Measurements from ENCODE around the gene RAMP3.

The RAMP3 gene

DNA sequence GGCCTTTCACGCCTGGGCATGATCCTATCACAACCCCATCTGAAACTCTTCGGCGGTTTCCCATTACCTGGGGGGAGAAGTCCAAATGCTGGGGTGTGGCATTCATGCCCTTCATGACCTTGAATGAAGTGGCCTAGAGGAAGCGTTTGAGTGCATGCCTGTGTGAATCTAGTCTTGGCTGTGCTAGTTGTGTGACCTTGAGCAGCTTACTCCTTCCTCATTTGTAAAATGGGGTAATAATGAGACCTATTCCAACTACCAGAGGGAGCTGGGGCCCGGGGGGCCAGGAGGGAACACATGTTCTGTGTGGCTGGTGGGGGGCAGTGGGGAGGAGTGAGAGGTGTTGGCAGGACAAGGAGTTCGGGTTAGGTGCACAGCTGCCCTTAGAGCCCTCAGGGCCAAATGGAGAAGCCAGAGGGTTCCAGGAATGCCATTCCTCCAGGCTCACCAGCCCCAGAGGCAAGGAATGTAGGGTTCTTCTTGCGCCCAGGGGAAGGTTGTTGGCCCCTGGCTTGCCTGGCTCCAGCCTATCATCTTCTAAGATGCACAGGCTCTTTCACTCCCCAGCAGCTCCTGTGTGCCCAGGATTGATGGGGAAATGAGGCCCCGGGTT lies 24.8 kb upstream of the RAMP3 start:
- TF ChIP-seq, protein P1, sequence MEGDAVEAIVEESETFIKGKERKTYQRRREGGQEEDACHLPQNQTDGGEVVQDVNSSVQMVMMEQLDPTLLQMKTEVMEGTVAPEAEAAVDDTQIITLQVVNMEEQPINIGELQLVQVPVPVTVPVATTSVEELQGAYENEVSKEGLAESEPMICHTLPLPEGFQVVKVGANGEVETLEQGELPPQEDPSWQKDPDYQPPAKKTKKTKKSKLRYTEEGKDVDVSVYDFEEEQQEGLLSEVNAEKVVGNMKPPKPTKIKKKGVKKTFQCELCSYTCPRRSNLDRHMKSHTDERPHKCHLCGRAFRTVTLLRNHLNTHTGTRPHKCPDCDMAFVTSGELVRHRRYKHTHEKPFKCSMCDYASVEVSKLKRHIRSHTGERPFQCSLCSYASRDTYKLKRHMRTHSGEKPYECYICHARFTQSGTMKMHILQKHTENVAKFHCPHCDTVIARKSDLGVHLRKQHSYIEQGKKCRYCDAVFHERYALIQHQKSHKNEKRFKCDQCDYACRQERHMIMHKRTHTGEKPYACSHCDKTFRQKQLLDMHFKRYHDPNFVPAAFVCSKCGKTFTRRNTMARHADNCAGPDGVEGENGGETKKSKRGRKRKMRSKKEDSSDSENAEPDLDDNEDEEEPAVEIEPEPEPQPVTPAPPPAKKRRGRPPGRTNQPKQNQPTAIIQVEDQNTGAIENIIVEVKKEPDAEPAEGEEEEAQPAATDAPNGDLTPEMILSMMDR (IDR thresholded peaks at IDR 0.05; ENCODE audit: low read depth, low read length), result no peak
- DNase-seq (ENCODE audit: extremely low read depth, low read depth), result no peak

DNA sequence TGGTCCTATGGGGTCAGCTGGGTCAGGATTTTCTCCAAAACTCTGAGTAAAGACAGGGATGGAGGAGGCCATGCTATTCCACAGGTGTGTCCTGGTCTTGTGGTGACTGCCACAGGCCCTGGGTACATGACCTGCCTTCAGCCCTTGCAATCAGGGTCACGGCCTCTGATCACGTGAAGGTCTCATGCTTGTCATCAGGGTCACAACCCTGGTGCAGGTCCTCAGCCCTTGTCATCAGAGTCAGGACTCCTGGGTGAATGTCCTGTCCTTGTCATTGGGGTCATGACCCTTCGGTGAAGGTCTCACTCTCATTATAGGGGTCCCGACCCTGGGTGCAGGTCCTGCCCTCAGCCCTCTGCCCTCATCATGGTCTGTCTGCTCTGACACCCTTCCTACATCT lies 24.2 kb upstream of the RAMP3 start:
- DNase-seq (ENCODE audit: extremely low read depth, low read depth), result no peak
- TF ChIP-seq, protein P1 (IDR thresholded peaks at IDR 0.05; ENCODE audit: low read depth, low read length), result no peak

DNA sequence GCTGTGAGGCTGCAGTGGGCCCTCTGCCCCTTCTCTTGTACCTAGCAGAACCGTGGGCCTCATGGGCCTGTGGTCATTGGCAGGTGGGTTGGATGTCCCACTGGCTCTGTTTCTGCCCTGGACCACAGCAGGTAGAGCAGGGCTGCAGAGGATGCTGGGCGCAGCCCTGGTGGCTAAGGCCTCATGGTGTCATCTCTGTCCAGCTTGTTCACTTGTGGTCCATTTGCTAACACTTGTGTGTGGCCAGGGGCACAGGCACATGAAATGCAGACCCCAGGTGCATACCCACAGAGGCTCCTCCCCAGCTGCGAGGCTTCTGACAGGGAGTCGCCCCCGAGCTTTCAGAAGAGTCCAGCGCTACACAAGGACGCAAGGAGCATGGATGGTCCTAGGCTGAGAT lies 23.7 kb upstream of the RAMP3 start:
- no peak for DNase-seq (ENCODE audit: extremely low read depth, low read depth)
- TF ChIP-seq, protein P1 (IDR thresholded peaks at IDR 0.05; ENCODE audit: low read depth, low read length), result no peak

DNA sequence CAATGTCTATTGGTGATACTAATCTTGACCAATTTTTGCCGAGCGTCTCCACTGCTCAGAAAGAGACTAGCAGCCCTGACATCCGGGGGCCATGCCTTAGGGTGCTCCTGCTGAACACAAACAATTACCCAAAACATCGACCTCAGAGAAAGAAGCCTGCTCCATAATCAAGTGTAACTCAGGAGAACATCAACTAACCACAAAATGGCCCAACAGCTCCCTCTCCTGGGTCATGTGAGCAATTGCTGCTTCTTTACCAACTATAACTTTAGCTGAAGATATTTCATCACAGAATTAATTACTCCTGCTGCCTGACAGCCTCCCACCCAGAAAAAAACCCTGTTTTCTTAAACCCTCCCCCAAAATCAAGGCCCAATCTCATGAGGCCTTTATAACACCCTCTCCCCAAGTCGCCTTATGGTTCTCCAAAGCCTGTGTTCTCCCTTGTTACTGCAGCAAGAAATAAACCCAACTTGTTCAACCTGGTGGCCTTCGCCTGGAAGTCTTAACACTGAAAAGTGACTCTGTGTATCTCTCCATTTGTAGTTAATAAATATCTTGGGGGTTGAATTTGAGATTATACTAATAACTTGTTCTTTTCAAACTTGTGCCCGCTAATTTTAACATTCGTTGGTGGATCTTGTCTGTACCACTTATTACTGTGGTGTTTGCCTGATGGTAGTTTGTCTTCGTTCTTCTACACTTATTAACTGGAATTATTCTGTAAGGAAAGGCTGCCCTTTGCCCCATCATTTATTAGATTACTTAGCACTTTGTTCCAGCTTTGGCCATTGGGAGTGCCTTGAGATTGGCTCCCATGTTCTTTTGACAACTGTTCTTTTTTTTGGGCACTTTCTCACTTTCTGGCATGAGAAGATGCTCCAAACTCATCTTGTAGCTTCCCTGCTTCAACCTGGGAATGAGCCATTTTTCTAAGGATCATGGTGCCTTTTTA lies 21.2 kb upstream of the RAMP3 start:
- peak; percentile 45 for DNase-seq (ENCODE audit: extremely low read depth, low read depth)
- TF ChIP-seq, protein P1 (IDR thresholded peaks at IDR 0.05; ENCODE audit: low read depth, low read length), result peak; percentile 87

DNA sequence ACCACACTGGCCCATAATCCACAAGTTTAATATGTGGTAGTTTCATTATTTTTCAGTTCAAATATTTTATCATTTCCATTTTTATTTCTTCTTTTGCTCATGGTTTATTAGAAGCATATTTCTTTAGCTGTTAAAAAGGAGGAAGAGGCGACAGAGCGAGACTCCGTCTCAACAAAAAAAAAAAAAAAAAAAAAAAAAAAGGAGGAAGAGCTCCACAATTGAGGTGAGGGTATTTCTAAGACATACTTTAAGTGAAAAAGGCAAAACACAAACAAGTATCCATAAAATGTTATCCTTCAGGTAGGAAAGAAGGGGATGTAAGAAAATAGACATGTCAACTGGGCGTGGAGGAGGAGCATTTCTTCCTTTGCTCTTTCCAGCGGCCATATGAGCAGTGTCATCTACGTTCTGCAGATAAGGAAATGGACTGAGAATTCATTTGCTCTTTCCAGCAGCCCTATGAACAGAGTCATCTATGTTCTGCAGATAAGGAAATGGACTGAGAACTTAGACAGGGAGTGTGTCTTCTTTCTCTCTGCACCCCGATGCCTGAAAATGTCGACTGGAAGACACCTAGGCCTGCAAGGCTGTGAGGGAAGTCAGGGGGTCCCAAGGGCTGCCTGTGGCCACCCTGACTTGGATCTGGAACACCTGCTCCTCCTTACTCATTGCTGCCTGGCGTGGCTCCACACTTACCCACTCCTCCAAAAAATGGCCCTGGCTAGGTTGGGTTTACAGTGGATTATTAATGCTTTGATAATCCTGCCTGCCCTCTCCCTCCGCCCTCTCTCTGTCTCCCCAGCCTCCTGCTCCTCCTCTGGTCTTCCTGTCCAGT lies 18.9 kb upstream of the RAMP3 start:
- TF ChIP-seq, protein P1 (IDR thresholded peaks at IDR 0.05; ENCODE audit: low read depth, low read length), result no peak
- DNase-seq (ENCODE audit: extremely low read depth, low read depth), result no peak

DNA sequence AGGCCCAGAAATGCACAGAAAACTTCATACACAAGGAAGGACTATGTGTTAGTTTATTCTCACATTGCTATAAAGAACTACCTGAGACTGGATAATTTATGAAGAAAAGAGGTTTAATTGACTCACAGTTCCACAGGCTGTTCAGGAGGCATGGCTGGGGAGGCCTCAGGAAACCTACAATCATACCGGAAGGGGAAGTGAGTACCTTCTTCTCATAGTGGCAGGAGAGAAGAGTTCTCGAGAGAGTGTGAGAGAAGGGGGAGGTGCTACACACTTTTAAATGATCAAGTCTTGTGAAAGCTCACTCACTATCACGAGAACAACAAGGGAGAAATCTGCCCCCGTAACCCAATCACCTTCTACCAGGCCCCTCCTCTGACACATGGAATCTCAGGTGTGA lies 16.8 kb upstream of the RAMP3 start:
- no peak for DNase-seq (ENCODE audit: extremely low read depth, low read depth)
- TF ChIP-seq, protein P1 (IDR thresholded peaks at IDR 0.05; ENCODE audit: low read depth, low read length), result no peak
